Esophagus squamous epithelium (tissue), 4 donors: ENCODE data around the gene LFNG.

Source experiments
- POLR2A ChIP-seq, 4 donors: fragments of 450-650 bp; IDR thresholded peaks; one replicate each; pipeline ENCODE4 v1.6.1; 2017; ENCODE audit warnings: antibody characterized with exemption in 4 of 4, mild to moderate bottlenecking in 4 of 4, moderate library complexity in 3 of 4
- TF ChIP-seq, protein P1 (sequence below), 6 experiments: fragments of 450-650 bp in 4 of 6; fragments of 200-600 bp in 2 of 6; sonication (generic) in 2 of 6; IDR thresholded peaks; one replicate each; pipeline ENCODE4 v1.5.1; 2016 to 2019; ENCODE audit warnings: antibody characterized with exemption in 6 of 6, mild to moderate bottlenecking in 4 of 6, moderate library complexity in 4 of 6

DNA sequence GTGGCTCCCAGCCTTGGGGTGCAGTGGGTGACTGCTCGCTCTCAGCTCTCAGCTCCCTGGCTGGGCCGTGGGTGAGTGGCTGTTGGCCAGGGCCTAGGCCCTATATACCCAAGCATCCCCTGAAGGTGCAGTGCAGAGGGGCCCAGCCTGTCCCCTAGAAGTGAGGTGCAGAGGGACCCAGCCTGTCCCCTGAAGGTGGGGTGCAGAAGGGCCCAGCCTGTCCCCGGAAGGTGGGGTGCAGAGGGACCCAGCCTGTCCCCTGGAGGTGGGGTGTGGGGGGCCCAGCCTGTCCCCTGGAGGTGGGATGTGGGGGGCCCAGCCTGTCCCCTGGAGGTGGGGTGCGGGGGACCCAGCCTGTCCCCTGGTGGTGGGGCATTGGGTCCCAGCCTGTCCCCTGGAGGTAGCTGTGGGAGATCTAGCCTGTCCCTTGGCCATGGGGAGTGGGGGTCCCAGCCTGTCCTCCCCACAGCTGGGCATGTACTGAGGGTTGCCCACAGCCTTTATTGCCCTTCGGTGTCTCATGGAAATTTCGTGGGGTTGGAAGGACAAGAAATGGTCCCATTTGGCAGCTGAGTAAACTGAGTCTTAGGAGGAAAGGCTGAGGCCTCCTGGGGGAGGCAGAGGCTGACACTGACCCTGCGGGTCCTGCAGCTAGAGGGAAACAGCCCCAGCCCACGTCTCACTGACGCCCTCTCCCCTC is 17.5 kb upstream of the LFNG start:
- TF ChIP-seq POLR2A (IDR thresholded peaks at IDR 0.05) = no peak
- TF ChIP-seq, protein P1, sequence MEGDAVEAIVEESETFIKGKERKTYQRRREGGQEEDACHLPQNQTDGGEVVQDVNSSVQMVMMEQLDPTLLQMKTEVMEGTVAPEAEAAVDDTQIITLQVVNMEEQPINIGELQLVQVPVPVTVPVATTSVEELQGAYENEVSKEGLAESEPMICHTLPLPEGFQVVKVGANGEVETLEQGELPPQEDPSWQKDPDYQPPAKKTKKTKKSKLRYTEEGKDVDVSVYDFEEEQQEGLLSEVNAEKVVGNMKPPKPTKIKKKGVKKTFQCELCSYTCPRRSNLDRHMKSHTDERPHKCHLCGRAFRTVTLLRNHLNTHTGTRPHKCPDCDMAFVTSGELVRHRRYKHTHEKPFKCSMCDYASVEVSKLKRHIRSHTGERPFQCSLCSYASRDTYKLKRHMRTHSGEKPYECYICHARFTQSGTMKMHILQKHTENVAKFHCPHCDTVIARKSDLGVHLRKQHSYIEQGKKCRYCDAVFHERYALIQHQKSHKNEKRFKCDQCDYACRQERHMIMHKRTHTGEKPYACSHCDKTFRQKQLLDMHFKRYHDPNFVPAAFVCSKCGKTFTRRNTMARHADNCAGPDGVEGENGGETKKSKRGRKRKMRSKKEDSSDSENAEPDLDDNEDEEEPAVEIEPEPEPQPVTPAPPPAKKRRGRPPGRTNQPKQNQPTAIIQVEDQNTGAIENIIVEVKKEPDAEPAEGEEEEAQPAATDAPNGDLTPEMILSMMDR (IDR thresholded peaks at IDR 0.05) = no peak
